Measurements from ENCODE around the gene PITPNM3. TPM values are rescaled to one million over a fixed set of nuclear protein-coding genes. Genes with fewer than 3 reads are reported as not detected.

The PITPNM3 gene
- total RNA-seq, 4 donors from 2014 or later = 23.3 to 87.7 (median 47.8) TPM

GRCh38 chr17:6523809-6524355 lies 32.5 kb downstream of the PITPNM3 start:
- 96% methylated on average over 4 of the region's 8 CpGs for WGBS, 2 donors (ENCODE audit: low coverage in 1 of 2)
- no peak overlapping the region for H3K4me3 ChIP-seq
- no peak for ATAC-seq
- H3K27ac ChIP-seq = peak overlapping the region in 3 of 4 donors; percentile 49 to 71 (median 59)
- no peaks in the 10 kb centered on the region for H3K27me3 ChIP-seq
- H3K4me1 ChIP-seq = peaks cover 0 to 8% (median 0%) of the 10 kb centered on the region in 3 donors
- no peak for TF ChIP-seq EP300 (IDR thresholded peaks at IDR 0.05)
- TF ChIP-seq CTCF (IDR thresholded peaks at IDR 0.05) = no peak
- no peak for TF ChIP-seq POLR2AphosphoS5 (IDR thresholded peaks at IDR 0.05)
- no peak for TF ChIP-seq POLR2A (IDR thresholded peaks at IDR 0.05)
- H3K9me3 ChIP-seq = no peaks in the 10 kb centered on the region
- peaks cover 0 to 29% of the 10 kb centered on the region in 2 donors for H3K36me3 ChIP-seq

- ATAC-seq = peak; percentile 61
- H3K27me3 ChIP-seq = no peaks in the 10 kb centered on the region
- peaks cover 0 to 8% (median 0%) of the 10 kb centered on the region in 3 donors for H3K4me1 ChIP-seq
- no peak overlapping the region for H3K4me3 ChIP-seq
- H3K9me3 ChIP-seq = no peaks in the 10 kb centered on the region
- peaks cover 0 to 29% of the 10 kb centered on the region in 2 donors for H3K36me3 ChIP-seq
- H3K27ac ChIP-seq = peak overlapping the region in 3 of 4 donors; percentile 49 to 71 (median 59)
- WGBS, 2 donors (ENCODE audit: low coverage in 1 of 2) = 43 to 64% methylated on average over 2 of the region's 3 CpGs
- no peak for TF ChIP-seq EP300 (IDR thresholded peaks at IDR 0.05)
- no peak for TF ChIP-seq POLR2A (IDR thresholded peaks at IDR 0.05)
- TF ChIP-seq CTCF (IDR thresholded peaks at IDR 0.05) = no peak
- TF ChIP-seq POLR2AphosphoS5 (IDR thresholded peaks at IDR 0.05) = no peak
Measured at GRCh38 chr17:6523330-6523729, 33.0 kb downstream of the PITPNM3 start.

- whole genome bisulfite sequencing, 2 donors (ENCODE audit: low coverage in 1 of 2) = 61 to 66% methylated on average over 3 to 5 of the region's 5 CpGs
- Histone ChIP-seq H3K27me3 (no peaks in the 10 kb centered on the region), H3K27ac (peak overlapping the region in 3 of 4 donors; percentile 8 to 71 (median 49)), H3K4me1 (peaks cover 0 to 8% (median 0%) of the 10 kb centered on the region in 3 donors), H3K9me3 (no peaks in the 10 kb centered on the region), H3K4me3 (no peak overlapping the region), H3K36me3 (peaks cover 0 to 29% of the 10 kb centered on the region in 2 donors)
- no peak for TF ChIP-seq EP300 (IDR thresholded peaks at IDR 0.05)
- no peak for TF ChIP-seq POLR2A (IDR thresholded peaks at IDR 0.05)
- no peak for TF ChIP-seq POLR2AphosphoS5 (IDR thresholded peaks at IDR 0.05)
- ATAC-seq = no peak
Measured at GRCh38 chr17:6521586-6521985, 34.8 kb downstream of the PITPNM3 start.

GRCh38 chr17:6517062-6517461 lies 39.3 kb downstream of the PITPNM3 start:
- no peak for TF ChIP-seq POLR2A (IDR thresholded peaks at IDR 0.05)
- no peak for TF ChIP-seq EP300 (IDR thresholded peaks at IDR 0.05)
- TF ChIP-seq POLR2AphosphoS5 (IDR thresholded peaks at IDR 0.05) = no peak

GRCh38 chr17:6514371-6514770 lies 42.0 kb downstream of the PITPNM3 start:
- Histone ChIP-seq H3K4me3 (no peak overlapping the region), H3K4me1 (peaks cover 0 to 5% (median 0%) of the 10 kb centered on the region in 3 donors), H3K27ac (no peak overlapping the region), H3K36me3 (no peaks in the 10 kb centered on the region), H3K27me3 (no peaks in the 10 kb centered on the region), H3K9me3 (no peaks in the 10 kb centered on the region)
- no peak for TF ChIP-seq EP300 (IDR thresholded peaks at IDR 0.05)
- no peak for TF ChIP-seq CTCF (IDR thresholded peaks at IDR 0.05)
- no peak for TF ChIP-seq POLR2A (IDR thresholded peaks at IDR 0.05)
- no peak for TF ChIP-seq POLR2AphosphoS5 (IDR thresholded peaks at IDR 0.05)
- no peak for ATAC-seq
- 89% methylated on average over 3 of the region's 3 CpGs; no CpG with 5 or more reads in 1 of the 2 donors for WGBS, 2 donors (ENCODE audit: low coverage in 1 of 2)

More at GRCh38 chr17:6517062-6517461, 39.3 kb downstream of the PITPNM3 start:
- Histone ChIP-seq H3K27me3 (no peaks in the 10 kb centered on the region), H3K36me3 (peaks cover 0 to 8% of the 10 kb centered on the region in 2 donors), H3K27ac (no peak overlapping the region), H3K4me3 (no peak overlapping the region), H3K9me3 (no peaks in the 10 kb centered on the region), H3K4me1 (no peaks in the 10 kb centered on the region)
- 67 to 83% methylated on average over 1 of the region's 1 CpG for WGBS, 2 donors (ENCODE audit: low coverage in 1 of 2)
- ATAC-seq = no peak

GRCh38 chr17:6512552-6512951 lies 43.8 kb downstream of the PITPNM3 start:
- ATAC-seq = no peak
- Histone ChIP-seq H3K36me3 (no peaks in the 10 kb centered on the region), H3K27ac (no peak overlapping the region), H3K4me3 (no peak overlapping the region), H3K27me3 (no peaks in the 10 kb centered on the region), H3K4me1 (peaks cover 0 to 23% (median 6%) of the 10 kb centered on the region in 3 donors), H3K9me3 (no peaks in the 10 kb centered on the region)
- TF ChIP-seq CTCF (IDR thresholded peaks at IDR 0.05) = no peak
- TF ChIP-seq EP300 (IDR thresholded peaks at IDR 0.05) = no peak
- TF ChIP-seq POLR2A (IDR thresholded peaks at IDR 0.05) = no peak
- no peak for TF ChIP-seq POLR2AphosphoS5 (IDR thresholded peaks at IDR 0.05)
- WGBS, 2 donors (ENCODE audit: low coverage in 1 of 2) = 7 to 36% methylated on average over 2 of the region's 2 CpGs

All from gastroesophageal sphincter (tissue), 4 donors.